Retinal pigment epithelial cell (primary cell): ENCODE measurements around the gene MAP3K4.

Experiments
- DNase-seq: peaks from one replicate; pipeline ENCODE4 v3.0.0-alpha.2; 2010; ENCODE audit warnings: low read depth
- H3K4me3 ChIP-seq: 2 replicates; pipeline ENCODE4 v1.5.1; 2011; ENCODE audit warnings: mild to moderate bottlenecking, low read length, control low read depth, moderate library complexity
- TF ChIP-seq, protein P1 (sequence below): conservative IDR thresholded peaks from 2 replicates; pipeline ENCODE4 v1.5.1; 2011; ENCODE audit warnings: low read depth, low read length, control low read depth, inconsistent platforms

MAP3K4 gene

DNA sequence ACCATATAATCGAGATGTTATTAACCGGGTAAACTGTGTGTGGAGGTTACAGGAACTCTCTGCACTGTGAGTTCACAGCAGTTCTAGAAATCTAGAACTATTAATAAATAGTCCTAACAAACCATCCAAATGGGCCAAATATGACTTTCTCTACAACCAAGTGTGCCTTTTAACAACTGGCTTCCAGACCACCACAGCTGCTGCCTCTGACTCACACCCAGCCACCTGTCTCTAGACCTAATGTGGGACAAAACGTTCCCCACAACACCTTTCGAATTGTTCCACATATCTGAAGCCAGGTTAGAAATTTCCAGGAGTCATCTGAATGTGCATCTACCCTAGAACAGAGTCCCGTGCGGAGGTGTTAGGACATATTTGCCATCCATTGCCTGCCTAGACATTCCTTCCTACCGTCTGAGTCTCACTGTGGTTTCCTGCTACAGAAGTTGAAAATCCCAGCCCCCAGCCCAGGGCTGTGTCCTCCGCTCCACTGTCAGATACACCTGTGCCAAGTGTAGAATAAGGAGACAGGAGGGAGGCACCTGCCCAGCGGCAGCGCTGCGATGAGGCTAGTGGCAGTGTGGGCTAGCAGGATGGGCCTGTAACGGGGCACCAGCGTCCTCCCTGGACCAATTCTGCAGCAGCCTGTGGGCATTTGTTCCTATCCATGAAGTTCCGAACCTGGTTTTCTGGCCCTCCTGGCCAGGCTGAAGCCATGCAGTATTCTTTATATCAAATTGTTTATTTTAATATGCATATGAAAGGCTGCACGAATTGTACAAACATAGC lies 28.5 kb upstream of the MAP3K4 start:
- TF ChIP-seq, protein P1, sequence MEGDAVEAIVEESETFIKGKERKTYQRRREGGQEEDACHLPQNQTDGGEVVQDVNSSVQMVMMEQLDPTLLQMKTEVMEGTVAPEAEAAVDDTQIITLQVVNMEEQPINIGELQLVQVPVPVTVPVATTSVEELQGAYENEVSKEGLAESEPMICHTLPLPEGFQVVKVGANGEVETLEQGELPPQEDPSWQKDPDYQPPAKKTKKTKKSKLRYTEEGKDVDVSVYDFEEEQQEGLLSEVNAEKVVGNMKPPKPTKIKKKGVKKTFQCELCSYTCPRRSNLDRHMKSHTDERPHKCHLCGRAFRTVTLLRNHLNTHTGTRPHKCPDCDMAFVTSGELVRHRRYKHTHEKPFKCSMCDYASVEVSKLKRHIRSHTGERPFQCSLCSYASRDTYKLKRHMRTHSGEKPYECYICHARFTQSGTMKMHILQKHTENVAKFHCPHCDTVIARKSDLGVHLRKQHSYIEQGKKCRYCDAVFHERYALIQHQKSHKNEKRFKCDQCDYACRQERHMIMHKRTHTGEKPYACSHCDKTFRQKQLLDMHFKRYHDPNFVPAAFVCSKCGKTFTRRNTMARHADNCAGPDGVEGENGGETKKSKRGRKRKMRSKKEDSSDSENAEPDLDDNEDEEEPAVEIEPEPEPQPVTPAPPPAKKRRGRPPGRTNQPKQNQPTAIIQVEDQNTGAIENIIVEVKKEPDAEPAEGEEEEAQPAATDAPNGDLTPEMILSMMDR = no peak
- DNase-seq = no peak
- no peak overlapping the region for H3K4me3 ChIP-seq

DNA sequence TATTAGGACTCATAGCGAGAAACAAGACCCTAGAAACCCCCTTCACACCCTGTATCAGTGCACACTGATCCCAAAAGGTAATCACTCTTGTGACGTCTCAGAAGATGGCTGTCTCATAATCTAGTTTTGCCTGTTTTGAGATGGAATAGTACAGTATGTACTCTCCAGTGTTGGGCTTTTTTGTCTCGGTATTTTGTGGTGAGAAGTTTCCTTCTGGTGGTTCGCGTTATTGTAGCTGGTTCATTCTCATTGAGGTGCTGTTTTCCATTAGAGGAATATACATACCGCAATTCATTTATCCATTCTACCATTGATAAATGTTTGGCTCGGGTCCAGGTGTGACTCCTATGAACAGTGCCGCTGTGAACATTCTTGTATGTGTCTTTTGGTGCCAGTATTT lies 27.9 kb upstream of the MAP3K4 start:
- no peak for DNase-seq
- no peak overlapping the region for H3K4me3 ChIP-seq
- TF ChIP-seq, protein P1 = no peak

DNA sequence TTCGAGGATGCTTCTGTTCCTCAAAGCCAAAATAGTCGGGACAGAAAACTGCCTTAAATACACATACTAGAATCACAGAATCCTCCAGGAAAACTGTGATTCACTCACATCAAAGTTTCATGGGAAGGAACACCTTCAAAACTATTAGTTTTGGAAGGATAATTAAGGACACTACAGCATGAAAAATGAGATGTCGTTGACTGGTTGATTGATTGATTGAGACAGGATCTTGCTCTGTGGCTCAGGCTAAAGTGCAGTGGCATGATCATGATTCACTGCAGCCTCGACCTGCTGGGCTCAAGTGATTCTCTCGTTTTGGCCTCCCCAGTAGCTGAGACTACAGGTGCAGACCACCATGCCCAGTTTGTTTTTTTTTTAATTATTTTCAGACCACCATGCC lies 25.7 kb upstream of the MAP3K4 start:
- TF ChIP-seq, protein P1 = no peak
- no peak for DNase-seq
- no peak overlapping the region for H3K4me3 ChIP-seq

DNA sequence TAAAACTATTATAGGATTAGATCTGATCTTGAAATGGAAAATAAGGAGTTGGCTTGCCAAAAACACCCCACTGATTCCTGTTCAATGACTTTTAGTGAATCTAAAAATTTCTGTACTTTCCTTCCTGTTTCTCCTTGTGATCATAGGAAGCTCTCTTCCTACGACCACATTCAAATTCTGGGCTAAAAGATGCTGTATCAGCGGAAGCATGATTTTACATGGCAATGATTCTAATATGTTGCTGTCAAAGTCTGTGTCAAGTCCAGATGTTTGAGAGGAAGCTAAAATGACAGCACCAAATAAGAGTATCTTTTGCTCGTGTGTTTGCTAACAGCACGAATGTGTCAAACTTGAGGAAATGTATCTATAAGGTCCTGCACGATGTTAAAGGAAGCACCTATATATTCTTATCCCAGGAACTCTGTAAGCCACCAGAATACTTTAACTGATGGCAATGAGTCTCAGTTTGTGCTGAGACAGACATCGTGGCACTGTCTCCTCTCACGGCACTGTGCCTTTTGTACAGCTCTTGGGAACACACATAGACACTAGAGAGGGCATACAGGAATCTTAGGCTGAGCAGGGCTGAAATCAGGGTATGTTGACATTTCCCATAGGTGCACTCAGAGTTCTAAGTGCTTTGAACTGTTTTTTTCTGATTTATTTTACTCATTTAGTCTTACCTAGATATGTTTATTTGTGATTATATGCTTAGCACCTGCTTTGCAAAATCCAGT lies 24.9 kb upstream of the MAP3K4 start:
- no peak for DNase-seq
- H3K4me3 ChIP-seq = no peak overlapping the region
- TF ChIP-seq, protein P1 = no peak

DNA sequence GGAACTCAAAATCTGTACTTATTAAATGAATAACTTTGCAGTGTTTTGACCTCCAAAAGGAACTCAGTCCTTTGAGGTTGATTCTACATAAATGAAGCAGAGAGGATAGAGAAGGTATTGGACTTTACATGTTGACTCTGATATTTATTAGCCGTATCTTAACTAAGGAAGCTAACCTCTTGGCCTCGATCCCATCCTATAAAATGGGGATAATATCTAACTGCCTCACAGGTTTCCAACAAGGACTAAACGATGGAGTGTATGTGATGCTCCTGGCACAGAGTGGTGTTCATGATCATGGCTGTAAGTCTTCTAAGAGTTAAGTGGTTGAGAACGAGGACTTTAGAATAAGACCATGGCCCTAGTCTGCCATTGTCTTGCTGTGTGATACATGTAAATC lies 24.2 kb upstream of the MAP3K4 start:
- no peak overlapping the region for H3K4me3 ChIP-seq
- no peak for DNase-seq
- TF ChIP-seq, protein P1 = no peak

DNA sequence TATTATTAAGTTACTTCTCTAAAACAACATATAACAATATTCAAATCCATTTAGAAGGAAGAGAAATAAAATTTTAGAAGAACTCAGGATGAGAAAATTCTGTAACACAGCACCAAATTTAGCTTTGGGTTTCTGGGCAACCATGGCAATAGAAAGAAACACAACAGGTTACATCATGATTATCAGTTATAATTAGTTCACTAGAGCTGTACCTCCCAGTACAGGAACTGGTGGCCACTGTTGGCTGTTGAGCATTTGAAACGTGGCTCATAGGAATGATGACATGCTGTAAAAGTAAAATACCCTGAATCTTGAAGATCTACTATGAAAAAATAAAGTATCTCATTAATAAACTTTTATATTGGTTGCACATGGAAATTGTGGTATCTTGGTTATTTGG lies 23.7 kb upstream of the MAP3K4 start:
- no peak overlapping the region for H3K4me3 ChIP-seq
- TF ChIP-seq, protein P1 = no peak
- no peak for DNase-seq

DNA sequence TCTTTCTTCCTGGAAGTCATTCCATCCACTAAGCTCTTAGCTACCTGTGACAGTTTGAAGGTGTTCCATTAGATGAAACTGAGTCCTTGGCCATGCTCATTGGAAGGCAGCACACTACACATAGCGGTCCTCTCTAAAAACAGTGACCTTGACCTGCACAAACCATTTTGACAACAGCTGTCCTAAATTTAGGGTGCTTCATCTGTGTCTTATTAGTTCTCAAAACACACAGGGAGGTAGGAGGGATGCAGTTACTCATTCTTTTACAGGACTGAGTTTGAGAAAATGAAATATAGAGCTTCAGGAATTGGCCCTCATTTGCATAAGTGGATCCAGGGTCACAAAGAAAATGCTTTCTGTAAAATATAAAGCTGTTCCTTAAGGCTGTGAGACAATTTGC lies 20.4 kb upstream of the MAP3K4 start:
- TF ChIP-seq, protein P1 = no peak
- DNase-seq = no peak
- H3K4me3 ChIP-seq = no peak overlapping the region
